ENCODE data around the gene PYM1. TPM values are rescaled to one million over a fixed set of nuclear protein-coding genes. Genes with fewer than 3 reads are reported as not detected.

The PYM1 gene
- 37.1 and 37.8 TPM in 2 replicates for polyA plus RNA-seq (2011; rRNA removed)
- 13.8 and 15.6 TPM in 2 replicates for polyA minus RNA-seq (2011; rRNA and poly(A)+ RNA removed)

- TF ChIP-seq, protein P1, sequence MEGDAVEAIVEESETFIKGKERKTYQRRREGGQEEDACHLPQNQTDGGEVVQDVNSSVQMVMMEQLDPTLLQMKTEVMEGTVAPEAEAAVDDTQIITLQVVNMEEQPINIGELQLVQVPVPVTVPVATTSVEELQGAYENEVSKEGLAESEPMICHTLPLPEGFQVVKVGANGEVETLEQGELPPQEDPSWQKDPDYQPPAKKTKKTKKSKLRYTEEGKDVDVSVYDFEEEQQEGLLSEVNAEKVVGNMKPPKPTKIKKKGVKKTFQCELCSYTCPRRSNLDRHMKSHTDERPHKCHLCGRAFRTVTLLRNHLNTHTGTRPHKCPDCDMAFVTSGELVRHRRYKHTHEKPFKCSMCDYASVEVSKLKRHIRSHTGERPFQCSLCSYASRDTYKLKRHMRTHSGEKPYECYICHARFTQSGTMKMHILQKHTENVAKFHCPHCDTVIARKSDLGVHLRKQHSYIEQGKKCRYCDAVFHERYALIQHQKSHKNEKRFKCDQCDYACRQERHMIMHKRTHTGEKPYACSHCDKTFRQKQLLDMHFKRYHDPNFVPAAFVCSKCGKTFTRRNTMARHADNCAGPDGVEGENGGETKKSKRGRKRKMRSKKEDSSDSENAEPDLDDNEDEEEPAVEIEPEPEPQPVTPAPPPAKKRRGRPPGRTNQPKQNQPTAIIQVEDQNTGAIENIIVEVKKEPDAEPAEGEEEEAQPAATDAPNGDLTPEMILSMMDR (IDR thresholded peaks at IDR 0.05; ENCODE audit: insufficient read depth, low read depth, low read length) = no peak
- Histone ChIP-seq H3K36me3 (ENCODE audit: control insufficient read depth, insufficient read depth, low read length) (no peaks in the 10 kb centered on the region), H3K27me3 (ENCODE audit: control insufficient read depth, insufficient read depth, low read length) (no peaks in the 10 kb centered on the region), H3K4me3 (ENCODE audit: low read depth, low read length) (peak within 1 kb of the TSS; percentile 78)
- POLR2A ChIA-PET = no interaction called here
- DNase-seq (ENCODE audit: low read depth) = no peak
- CTCF ChIA-PET = interaction anchor here (0.6 to 4.4 kb wide), 17 partner anchors 11 to 198 kb away, joined by 3 to 30 read pairs (median 9); partner anchors contain the start of genes CD63, DNAJC14, MMP19 and ORMDL2
These were observed at the start of gene PYM1 for GRCh38 chr12:55927588-55928502. PYM1 (minus strand) TSS chr12:55927894; CDS start chr12:55927761, 133 bp downstream.

- TF ChIP-seq, protein P1 (IDR thresholded peaks at IDR 0.05; ENCODE audit: insufficient read depth, low read depth, low read length) = no peak
- ChIA-PET CTCF (interaction anchor here (0.5 to 2.3 kb wide), 12 partner anchors 11 to 236 kb away, joined by 3 to 11 read pairs (median 4); partner anchors contain the start of gene DNAJC14), POLR2A (interaction anchor here (0.5 to 0.9 kb wide), 3 partner anchors 10 to 321 kb away, joined by 3 to 4 read pairs (median 3); partner anchors contain the start of gene RNF41)
- peak overlapping the region; percentile 98 for H3K4me3 ChIP-seq (ENCODE audit: low read depth, low read length)
- H3K27me3 ChIP-seq (ENCODE audit: control insufficient read depth, insufficient read depth, low read length) = no peaks in the 10 kb centered on the region
- DNase-seq (ENCODE audit: low read depth) = no peak
- peaks cover 2% of the 10 kb centered on the region; the same call in 1 of the 2 replicates for H3K36me3 ChIP-seq (ENCODE audit: control insufficient read depth, insufficient read depth, low read length)
These were observed 46.6 kb upstream of the PYM1 start for GRCh38 chr12:55974308-55974730.

DNA sequence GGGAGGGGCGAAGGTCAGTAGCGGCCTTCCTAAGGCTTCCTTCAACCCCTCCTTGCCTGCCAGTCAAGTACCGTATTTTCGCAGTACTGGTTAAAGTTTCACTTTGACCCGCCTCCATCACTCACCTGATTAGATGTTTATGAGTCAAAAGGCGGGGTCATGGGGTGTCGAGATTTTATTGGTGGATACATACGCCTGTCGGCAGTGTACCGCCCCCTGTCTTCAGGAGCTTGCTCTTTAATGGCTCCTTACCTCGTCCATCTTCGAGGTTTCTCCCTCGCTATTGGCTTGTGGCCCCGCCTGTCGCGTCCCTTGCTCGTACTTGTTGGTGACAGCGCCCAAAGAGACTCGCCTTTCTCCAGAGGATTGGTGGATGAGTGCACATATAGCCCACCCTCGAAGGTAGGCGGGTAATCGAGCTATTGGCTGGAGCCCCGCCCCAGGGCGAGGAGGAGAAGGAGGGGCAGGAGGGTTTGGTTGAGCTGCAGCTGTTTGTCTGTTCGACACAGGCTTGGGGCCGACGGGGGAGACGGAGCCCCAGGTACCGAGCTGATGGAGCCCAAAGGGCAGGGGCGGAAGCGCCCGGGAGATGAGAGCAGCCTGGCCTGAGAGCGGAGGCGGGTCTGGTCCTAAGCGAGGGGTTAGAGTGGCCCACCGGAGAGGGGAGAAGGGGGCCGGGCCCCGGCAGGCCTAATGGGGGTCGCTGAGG, 46.1 kb upstream of the PYM1 start, which contains the start of gene RAB5B:
RAB5B (plus strand) TSS at position 480 of the 709 bp plus-strand sequence. CDS start 12,883 bp downstream, outside the sequence.
- ChIA-PET CTCF (interaction anchor here (0.6 to 2.3 kb wide), 12 partner anchors 11 to 235 kb away, joined by 3 to 11 read pairs (median 4); partner anchors contain the start of gene DNAJC14), POLR2A (interaction anchor here (0.5 to 0.9 kb wide), 6 partner anchors 11 to 1667 kb away, joined by 3 to 4 read pairs (median 4); partner anchors contain the start of gene RNF41)
- TF ChIP-seq, protein P1 (IDR thresholded peaks at IDR 0.05; ENCODE audit: insufficient read depth, low read depth, low read length) = peak; percentile 24; the same call in 1 of the 2 replicates
- Histone ChIP-seq H3K27me3 (ENCODE audit: control insufficient read depth, insufficient read depth, low read length) (no peaks in the 10 kb centered on the region), H3K36me3 (ENCODE audit: control insufficient read depth, insufficient read depth, low read length) (no peaks in the 10 kb centered on the region; the same call in 1 of the 2 replicates), H3K4me3 (ENCODE audit: low read depth, low read length) (peak within 1 kb of the TSS; percentile 98)
- DNase-seq (ENCODE audit: low read depth) = peak; percentile 100

- TF ChIP-seq, protein P1 (IDR thresholded peaks at IDR 0.05; ENCODE audit: insufficient read depth, low read depth, low read length) = no peak
- H3K4me3 ChIP-seq (ENCODE audit: low read depth, low read length) = peak overlapping the region; percentile 49
- CTCF ChIA-PET = interaction anchor here (0.6 to 2.3 kb wide), 8 partner anchors 12 to 234 kb away, joined by 3 to 11 read pairs (median 5); partner anchors contain the start of gene DNAJC14
- no peaks in the 10 kb centered on the region; the same call in 1 of the 2 replicates for H3K36me3 ChIP-seq (ENCODE audit: control insufficient read depth, insufficient read depth, low read length)
- no peaks in the 10 kb centered on the region for H3K27me3 ChIP-seq (ENCODE audit: control insufficient read depth, insufficient read depth, low read length)
- POLR2A ChIA-PET = interaction anchor here (0.5 to 0.9 kb wide), 5 partner anchors 12 to 1666 kb away, joined by 3 to 4 read pairs (median 3); partner anchors contain the start of gene RNF41
- no peak for DNase-seq (ENCODE audit: low read depth)
These were observed 45.4 kb upstream of the PYM1 start for GRCh38 chr12:55972911-55973598.
